GM20431 (cell line): ENCODE data around the gene SPACA4.
"Not testable (repeated sequence)": the region's sequence is repeated elsewhere in the genome, so short reads cannot be mapped to it uniquely, and the experiment has no call there.

Experiments used
- in situ Hi-C: fragments of 300-500 bp; cut with MseI, MboI; formaldehyde crosslinking; loops from one replicate; pipeline ENCODE4 v1.15.0; 2020; ENCODE audit warnings: low sequenced_read_pairs; ENCODE audit not compliant: unreplicated experiment

Gene SPACA4

GRCh38 chr19:48606463-48607358 is at the start of gene SPACA4:
TSS of gene SPACA4 (plus strand) at chr19:48606742. CDS start at chr19:48606979, 237 bp downstream.
- in situ Hi-C loops, result no loop called here

- in situ Hi-C loops, result no loop called here
Measured at GRCh38 chr19:48556825-48557224, 49.7 kb upstream of the SPACA4 start.

- in situ Hi-C loops, result no loop called here
Measured at GRCh38 chr19:48558018-48558684, 48.4 kb upstream of the SPACA4 start.

GRCh38 chr19:48560095-48560530 is 46.4 kb upstream of the SPACA4 start:
- in situ Hi-C loops, result no loop called here

GRCh38 chr19:48561412-48561811 is 45.1 kb upstream of the SPACA4 start:
- in situ Hi-C loops, result no loop called here

- in situ Hi-C loops, result no loop called here
Measured at GRCh38 chr19:48565090-48565489, 41.5 kb upstream of the SPACA4 start.

- in situ Hi-C loops, result no loop called here
Measured at GRCh38 chr19:48568345-48568886, 38.1 kb upstream of the SPACA4 start.

GRCh38 chr19:48569814-48570213 is 36.7 kb upstream of the SPACA4 start:
- in situ Hi-C loops, result no loop called here

GRCh38 chr19:48571378-48572162 is 35.0 kb upstream of the SPACA4 start:
- in situ Hi-C loops, result no loop called here

- in situ Hi-C loops, result no loop called here
Measured at GRCh38 chr19:48573163-48573505, 33.4 kb upstream of the SPACA4 start.

GRCh38 chr19:48575931-48576622 is 30.5 kb upstream of the SPACA4 start:
- in situ Hi-C loops, result no loop called here

GRCh38 chr19:48577908-48578307 is 28.6 kb upstream of the SPACA4 start:
- in situ Hi-C loops, result not testable (repeated sequence)

- in situ Hi-C loops, result no loop called here
Measured at GRCh38 chr19:48578891-48579290, 27.7 kb upstream of the SPACA4 start.

GRCh38 chr19:48582168-48582567 is 24.4 kb upstream of the SPACA4 start:
- in situ Hi-C loops, result no loop called here

GRCh38 chr19:48587387-48587786 is 19.2 kb upstream of the SPACA4 start:
- in situ Hi-C loops, result no loop called here

GRCh38 chr19:48588670-48589401 is 17.7 kb upstream of the SPACA4 start:
- in situ Hi-C loops, result no loop called here

- in situ Hi-C loops, result no loop called here
Measured at GRCh38 chr19:48591021-48591420, 15.5 kb upstream of the SPACA4 start.

- in situ Hi-C loops, result no loop called here
Measured at GRCh38 chr19:48595171-48595570, 11.4 kb upstream of the SPACA4 start.

GRCh38 chr19:48595833-48596232 is 10.7 kb upstream of the SPACA4 start:
- in situ Hi-C loops, result no loop called here
